ENCODE results near the gene SLC9A3. TPM values are rescaled to one million over a fixed set of nuclear protein-coding genes. Genes with fewer than 3 reads are reported as not detected.
"Not testable (repeated sequence)": the region's sequence is repeated elsewhere in the genome, so short reads cannot be mapped to it uniquely, and the experiment has no call there.

SLC9A3 gene
- total RNA-seq, 1 donor from 2014 or later = 1.3 TPM

- intact Hi-C loops (cut with micrococcal nuclease) = no loop called here
These were observed 32.4 kb downstream of the SLC9A3 start for GRCh38 chr5:491856-492155.

- intact Hi-C loops (cut with micrococcal nuclease) = no loop called here
These were observed 33.0 kb downstream of the SLC9A3 start for GRCh38 chr5:491119-491855.

DNA sequence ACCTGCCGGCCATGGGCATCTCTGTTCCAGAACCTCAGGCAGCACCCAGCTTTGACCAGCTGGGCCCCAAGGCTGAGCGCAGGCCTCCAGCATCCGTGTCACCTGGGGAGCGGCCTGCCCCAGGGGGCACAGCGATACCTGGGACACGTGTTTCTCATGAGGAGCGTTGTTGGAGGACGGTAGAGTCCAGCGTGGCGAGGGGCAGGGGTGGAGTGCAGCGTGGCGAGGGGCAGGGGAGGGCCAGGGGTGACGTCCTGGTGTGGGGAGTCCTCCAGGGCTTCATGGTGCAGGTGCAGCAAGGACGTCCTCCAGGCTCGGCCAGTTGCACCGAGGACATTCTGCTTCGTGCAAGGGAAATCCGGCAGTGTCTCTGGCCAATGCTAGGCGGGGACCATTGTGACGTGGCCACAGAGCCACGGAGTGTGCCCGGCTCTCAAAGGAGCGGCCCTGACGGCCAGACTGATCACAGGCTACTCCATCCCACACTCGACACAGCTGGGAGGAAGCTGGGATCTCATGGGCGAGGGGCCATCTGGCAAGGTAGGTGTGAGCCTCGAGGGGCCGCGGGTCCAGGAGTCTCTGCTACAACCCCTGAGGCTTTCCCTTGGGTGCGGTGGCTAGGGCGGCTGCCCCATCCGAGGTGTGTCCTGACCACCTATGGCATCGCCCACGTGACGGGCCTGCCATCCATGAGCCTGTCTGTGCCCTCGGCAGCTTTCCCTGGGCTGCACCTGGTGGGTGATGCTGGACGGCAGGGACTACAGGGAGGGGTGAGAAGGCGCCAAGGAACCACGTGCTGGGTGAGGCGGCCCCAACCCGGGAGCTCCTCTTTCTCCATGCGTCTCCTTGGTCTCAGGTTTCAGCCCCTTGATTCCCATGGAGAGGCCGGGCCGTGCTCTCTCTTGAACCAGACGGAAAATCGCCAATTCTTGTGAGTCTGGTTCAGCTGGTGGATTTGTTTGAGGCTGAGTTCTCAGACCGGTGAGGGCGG lies 33.8 kb downstream of the SLC9A3 start:
- intact Hi-C loops (cut with micrococcal nuclease) = no loop called here

- intact Hi-C loops (cut with micrococcal nuclease) = no loop called here
These were observed 34.6 kb downstream of the SLC9A3 start for GRCh38 chr5:489689-490080.

DNA sequence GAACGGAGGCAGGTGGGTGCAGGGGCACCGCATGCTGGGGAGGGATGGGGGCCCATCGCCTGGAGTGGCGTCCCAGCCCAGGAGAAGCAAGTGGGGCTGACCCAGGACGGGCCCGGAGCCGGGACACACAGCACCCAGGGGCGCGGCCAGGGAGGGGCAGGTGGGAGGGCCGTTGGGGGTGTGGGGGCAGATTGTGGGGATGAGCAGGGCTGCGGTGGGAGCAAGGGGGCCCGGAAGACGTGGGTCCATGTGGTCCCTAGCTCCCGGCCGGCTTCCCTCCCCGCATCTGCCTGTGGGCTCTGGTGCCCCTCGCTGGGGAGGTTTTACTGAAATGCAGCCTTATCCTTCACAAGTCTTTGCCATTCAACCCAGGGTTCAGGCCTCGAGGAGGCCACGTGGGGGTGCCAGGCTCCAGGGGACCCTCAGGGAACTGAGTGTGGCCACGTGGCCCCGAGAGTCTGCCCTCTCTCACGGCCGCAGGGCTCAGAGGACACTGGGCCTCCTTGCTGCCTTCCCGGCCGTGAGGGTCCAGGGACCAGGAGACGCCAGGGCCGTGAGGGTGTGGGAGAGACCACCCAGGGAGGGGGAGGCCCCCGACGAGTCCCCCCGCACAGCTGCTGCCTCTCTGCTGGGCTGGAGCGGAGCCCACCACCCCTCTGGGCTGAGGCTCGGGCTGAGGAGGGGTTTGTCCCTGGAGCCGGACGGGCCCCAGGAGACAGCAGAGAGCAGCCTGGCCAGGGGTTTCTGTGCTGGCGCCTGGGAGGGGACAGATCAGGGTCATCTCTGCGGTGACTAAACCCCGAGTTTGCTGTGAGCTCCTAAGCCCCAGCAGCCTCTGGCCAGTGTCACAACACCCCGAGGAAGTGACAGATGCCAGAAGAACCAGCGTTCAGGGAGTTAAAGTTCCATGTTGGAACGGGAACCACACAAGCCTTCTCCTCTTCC lies 35.2 kb downstream of the SLC9A3 start:
- intact Hi-C loops (cut with micrococcal nuclease) = no loop called here

- intact Hi-C loops (cut with micrococcal nuclease) = no loop called here
These were observed 36.0 kb downstream of the SLC9A3 start for GRCh38 chr5:488241-488640.

GRCh38 chr5:486597-486996 lies 37.7 kb downstream of the SLC9A3 start:
- intact Hi-C loops (cut with micrococcal nuclease) = not testable (repeated sequence)

GRCh38 chr5:485946-486491 lies 38.2 kb downstream of the SLC9A3 start:
- intact Hi-C loops (cut with micrococcal nuclease) = no loop called here

- intact Hi-C loops (cut with micrococcal nuclease) = no loop called here
These were observed 38.9 kb downstream of the SLC9A3 start for GRCh38 chr5:485113-485945.

DNA sequence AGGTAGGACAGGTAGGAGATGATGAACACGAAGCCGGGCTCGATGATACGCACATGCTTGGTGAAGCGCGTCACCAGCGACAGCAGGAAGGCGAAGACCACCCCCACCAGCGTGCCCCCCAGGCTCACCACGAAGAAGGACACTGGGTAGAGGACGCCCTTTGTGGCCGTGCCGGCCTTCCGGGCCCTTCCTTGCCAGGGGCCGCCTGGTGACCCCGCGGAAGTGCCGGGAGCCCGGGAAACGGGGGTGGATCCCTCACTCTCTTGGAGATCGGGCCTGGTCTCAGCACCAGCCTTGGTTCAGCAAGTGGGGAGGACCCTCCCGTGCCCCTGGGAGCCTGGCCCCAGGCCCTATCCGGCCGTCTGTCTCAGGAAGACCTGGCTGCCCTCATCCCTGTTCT lies 39.7 kb downstream of the SLC9A3 start:
- intact Hi-C loops (cut with micrococcal nuclease) = no loop called here

DNA sequence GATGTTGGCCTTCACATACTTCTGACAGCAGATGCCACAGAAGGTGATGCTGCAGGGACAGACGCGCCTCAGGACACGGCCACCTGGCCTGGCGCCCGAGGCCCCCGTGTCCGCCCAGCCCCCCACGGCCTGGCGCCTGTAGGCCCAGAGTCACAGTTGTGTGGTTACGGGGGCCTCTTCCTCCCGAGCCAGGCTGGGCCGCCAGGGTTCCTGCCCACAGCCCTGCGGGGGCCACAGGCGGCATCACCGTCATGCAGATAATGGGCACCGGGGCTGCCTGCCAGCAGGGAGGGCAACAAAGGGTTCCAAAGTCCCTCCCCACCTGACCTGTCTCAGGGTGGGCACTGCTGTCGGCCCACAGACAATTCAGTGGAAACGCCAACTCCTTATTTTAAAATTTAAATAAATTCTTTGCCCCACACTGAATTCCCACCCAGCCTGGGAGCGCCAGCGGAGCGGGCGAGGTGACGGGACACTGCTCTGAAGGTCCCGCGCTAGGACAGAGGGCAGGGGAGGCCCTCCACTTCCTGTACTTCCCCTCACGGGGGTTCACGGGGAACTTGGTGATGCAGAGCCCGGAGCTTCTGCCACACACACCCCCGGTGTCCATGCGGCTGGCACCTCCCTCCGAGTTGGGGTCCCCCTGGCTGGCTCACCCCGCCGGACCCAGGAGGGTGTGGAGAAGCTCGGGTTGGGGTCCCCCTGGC lies 40.7 kb downstream of the SLC9A3 start:
- intact Hi-C loops (cut with micrococcal nuclease) = no loop called here

DNA sequence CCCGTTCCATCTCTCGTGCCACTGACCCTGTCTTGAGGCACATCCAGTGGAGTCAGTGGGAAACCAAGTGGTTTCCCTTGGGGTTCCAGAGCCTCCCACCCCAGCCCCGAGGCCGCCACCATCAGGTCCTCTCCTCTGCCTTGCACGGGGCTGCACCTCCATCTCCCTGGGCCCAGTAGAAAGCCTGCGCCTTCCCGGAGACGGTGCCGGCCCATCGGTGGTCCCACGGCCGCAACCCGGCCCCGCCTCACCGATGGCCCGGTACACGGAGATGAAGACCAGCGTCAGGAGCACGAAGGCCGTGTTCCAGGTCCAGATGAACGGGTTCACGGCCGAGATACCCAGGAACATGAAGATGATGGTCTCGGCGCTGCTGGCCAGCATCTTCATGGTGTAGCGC lies 41.2 kb downstream of the SLC9A3 start:
- intact Hi-C loops (cut with micrococcal nuclease) = no loop called here

GRCh38 chr5:482506-482905 lies 41.7 kb downstream of the SLC9A3 start:
- intact Hi-C loops (cut with micrococcal nuclease) = no loop called here

GRCh38 chr5:482021-482420 lies 42.2 kb downstream of the SLC9A3 start:
- intact Hi-C loops (cut with micrococcal nuclease) = no loop called here

- intact Hi-C loops (cut with micrococcal nuclease) = no loop called here
These were observed 42.9 kb downstream of the SLC9A3 start for GRCh38 chr5:481347-481746.

GRCh38 chr5:479566-480319 lies 44.5 kb downstream of the SLC9A3 start:
- intact Hi-C loops (cut with micrococcal nuclease) = loop anchor here (10.0 kb wide), 1 partner anchor 865 kb away; the partner anchor contains the start of gene CLPTM1L

DNA sequence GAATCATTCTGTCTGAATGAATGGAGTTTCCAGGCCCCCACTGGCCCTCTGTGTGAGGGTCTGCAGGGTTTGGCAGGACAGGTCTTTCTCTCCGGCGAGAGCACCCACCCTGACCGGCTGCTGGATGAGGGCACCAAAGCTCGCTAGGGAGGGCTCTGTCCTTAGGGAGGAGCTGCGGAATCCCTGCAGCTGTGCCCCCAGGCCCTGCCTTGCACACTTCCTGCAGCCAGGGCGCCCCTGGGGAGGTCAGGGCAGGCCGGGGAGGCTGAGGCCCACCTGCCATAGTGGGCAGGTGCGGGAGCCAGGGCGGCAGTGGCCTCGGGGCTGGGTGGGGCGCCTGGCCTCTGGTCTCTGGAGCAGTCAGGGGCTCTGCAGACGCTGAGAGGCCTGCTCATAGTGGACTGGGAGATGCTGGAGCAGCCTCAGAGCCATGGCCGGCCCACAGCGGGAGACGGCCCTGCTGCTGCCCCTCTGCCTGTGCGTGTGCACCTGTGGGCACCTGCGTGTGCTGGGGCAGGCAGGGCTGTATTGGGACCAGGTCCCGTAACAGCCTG lies 45.2 kb downstream of the SLC9A3 start:
- intact Hi-C loops (cut with micrococcal nuclease) = loop anchor here (10.0 kb wide), 1 partner anchor 866 kb away; the partner anchor contains the start of gene CLPTM1L

GRCh38 chr5:478369-478981 lies 45.8 kb downstream of the SLC9A3 start:
- intact Hi-C loops (cut with micrococcal nuclease) = loop anchor here (10.0 kb wide), 1 partner anchor 866 kb away; the partner anchor contains the start of gene CLPTM1L

Data from T-helper 1 cell treated with Interleukin-12 subunit alpha and Interleukin-12 subunit beta and Interleukin-4 antibody, amounts not matched to agents 30 ng/mL and 1 ng/mL, for 36 hours (primary cell).